IMR-90 (cell line): ENCODE measurements around the gene MAP3K5. TPM values are rescaled to one million over a fixed set of nuclear protein-coding genes. Genes with fewer than 3 reads are reported as not detected.

ENCODE experiments used
- ATAC-seq: fragments of 200-7000 bp; cut with Tn5 transposase; 2 replicates; pipeline ENCODE4 v1.9.1; 2020; ENCODE audit warnings: low read depth, mild to moderate bottlenecking, moderate library complexity
- BruUV-seq: library from RNA; stranded (reverse); fragments of 400-500 nt; replicated peaks from 2 replicates; lab custom pipeline; 2021; lab: Mats Ljungman, UMichigan
- CTCF ChIA-PET: fragments of 300-600 bp; formaldehyde crosslinking; extraction: SDS; loops from one replicate; lab custom pipeline; 2021; ENCODE audit warnings: antibody characterized with exemption; lab: Yijun Ruan, JAX
- POLR2A ChIA-PET: fragments of 300-600 bp; sonication (Branson Sonifier 250); formaldehyde crosslinking; loops from one replicate; lab custom pipeline; 2022; ENCODE audit warnings: antibody characterized with exemption; ENCODE audit not compliant: unreplicated experiment; lab: Charles Lee
- DNase-seq: peaks from one replicate; pipeline ENCODE4 v3.0.0; 2013
- H2AFZ ChIP-seq: replicated peaks from 2 replicates; pipeline ENCODE3; 2013; ENCODE audit warnings: low read length, mild to moderate bottlenecking; ENCODE audit not compliant: poor library complexity
- H2AK5ac ChIP-seq: 2 replicates; pipeline ENCODE4 v1.6.1; 2013; ENCODE audit warnings: low read depth, low read length, inconsistent platforms
- H2AK9ac ChIP-seq: replicated peaks from 2 replicates; pipeline ENCODE3; 2013; ENCODE audit warnings: mild to moderate bottlenecking, low read depth, low read length, moderate library complexity; ENCODE audit not compliant: poor library complexity
- H2BK120ac ChIP-seq: 2 replicates; pipeline ENCODE4 v1.6.1; 2013; ENCODE audit warnings: low read depth, low read length, inconsistent platforms
- H2BK15ac ChIP-seq: 3 replicates; pipeline ENCODE4 v1.6.1; 2013; ENCODE audit warnings: low read depth, low read length, inconsistent platforms
- H2BK20ac ChIP-seq: 2 replicates; pipeline ENCODE4 v1.6.1; 2013; ENCODE audit warnings: low read depth, mild to moderate bottlenecking, inconsistent platforms, low read length, moderate library complexity
- H2BK5ac ChIP-seq: 2 replicates; pipeline ENCODE4 v1.6.1; 2013; ENCODE audit warnings: mild to moderate bottlenecking, low read depth, low read length, inconsistent platforms; ENCODE audit not compliant: poor library complexity, severe bottlenecking
- H3K14ac ChIP-seq: replicated peaks from 2 replicates; pipeline ENCODE4 v1.6.1; 2013; ENCODE audit warnings: low read depth, low read length, inconsistent platforms
- H3K18ac ChIP-seq: 2 replicates; pipeline ENCODE4 v1.6.1; 2013; ENCODE audit warnings: low read depth, low read length, control low read depth
- H3K23ac ChIP-seq: 2 replicates; pipeline ENCODE4 v1.6.1; 2013; ENCODE audit warnings: low read depth, low read length, inconsistent platforms
- H3K27ac ChIP-seq: 2 replicates; pipeline ENCODE4 v1.5.1; 2013; ENCODE audit warnings: mild to moderate bottlenecking, control low read depth, low read length; ENCODE audit not compliant: insufficient read depth
- H3K27me3 ChIP-seq: 2 replicates; pipeline ENCODE4 v1.6.1; 2013; ENCODE audit warnings: low read length; ENCODE audit not compliant: control insufficient read depth, insufficient read depth
- H3K36me3 ChIP-seq: 2 replicates; pipeline ENCODE4 v1.6.1; 2013; ENCODE audit warnings: low read length, mixed read lengths; ENCODE audit not compliant: control insufficient read depth, insufficient read depth
- H3K4ac ChIP-seq: 2 replicates; pipeline ENCODE4 v1.6.1; 2013; ENCODE audit warnings: low read depth, low read length, inconsistent platforms
- H3K4me1 ChIP-seq: 2 replicates; pipeline ENCODE4 v1.6.1; 2013; ENCODE audit warnings: low read length, mixed read lengths; ENCODE audit not compliant: control insufficient read depth, insufficient read depth
- H3K4me2 ChIP-seq: 2 replicates; pipeline ENCODE4 v1.6.1; 2013; ENCODE audit warnings: low read depth, mild to moderate bottlenecking, control low read depth, low read length, moderate library complexity
- H3K4me3 ChIP-seq: 2 replicates; pipeline ENCODE4 v1.5.1; 2013; ENCODE audit warnings: low read depth, mild to moderate bottlenecking, control low read depth, low read length, moderate library complexity; ENCODE audit not compliant: insufficient read depth
- H3K56ac ChIP-seq: 2 replicates; pipeline ENCODE4 v1.6.1; 2013; ENCODE audit warnings: low read length, inconsistent platforms; ENCODE audit not compliant: insufficient read depth; ENCODE audit errors: extremely low read depth
- H3K79me1 ChIP-seq, 2 experiments: 2 replicates each; pipeline ENCODE4 v1.6.1; 2013; ENCODE audit warnings: low read length in 2 of 2, inconsistent platforms in 1 of 2, low read depth in 1 of 2
- H3K9ac ChIP-seq: 2 replicates; pipeline ENCODE4 v1.6.1; 2013; ENCODE audit warnings: low read depth, low read length, control low read depth
- H3K9me1 ChIP-seq: 2 replicates; pipeline ENCODE4 v1.6.1; 2013; ENCODE audit warnings: low read length, inconsistent platforms; ENCODE audit not compliant: insufficient read depth
- H3K9me3 ChIP-seq: 2 replicates; pipeline ENCODE4 v1.6.1; 2013; ENCODE audit warnings: low read length; ENCODE audit not compliant: control insufficient read depth, insufficient read depth
- H4K20me1 ChIP-seq: 2 replicates; pipeline ENCODE4 v1.6.1; 2013; ENCODE audit warnings: low read length, inconsistent platforms; ENCODE audit not compliant: insufficient read depth
- H4K5ac ChIP-seq: 2 replicates; pipeline ENCODE4 v1.6.1; 2013; ENCODE audit warnings: mild to moderate bottlenecking, low read depth, low read length, control low read depth
- H4K8ac ChIP-seq, 2 experiments: 2 replicates each; pipeline ENCODE4 v1.6.1; 2013; ENCODE audit warnings: low read depth in 2 of 2, low read length in 2 of 2, control low read depth in 1 of 2, inconsistent platforms in 1 of 2
- H4K91ac ChIP-seq: 2 replicates; pipeline ENCODE4 v1.6.1; 2013; ENCODE audit warnings: low read depth, low read length, inconsistent platforms; ENCODE audit not compliant: insufficient read depth
- BHLHE40 ChIP-seq: fragments of 150-350 bp; IDR thresholded peaks from 2 replicates; pipeline ENCODE4 v1.6.1; 2016; ENCODE audit warnings: mild to moderate bottlenecking, low read depth, low read length
- CHD1 ChIP-seq: IDR thresholded peaks from 2 replicates; pipeline ENCODE4 v1.6.1; 2012; ENCODE audit warnings: low read depth, low read length, improper control_type of control experiment
- FOS ChIP-seq: fragments of 150-350 bp; IDR thresholded peaks from 2 replicates; pipeline ENCODE4 v1.6.1; 2016; ENCODE audit warnings: low read depth, low read length
- MAZ ChIP-seq: IDR thresholded peaks from 2 replicates; pipeline ENCODE4 v1.6.1; 2012; ENCODE audit warnings: low read depth, mild to moderate bottlenecking, low read length, improper control_type of control experiment, moderate library complexity, borderline replicate concordance
- MXI1 ChIP-seq: IDR thresholded peaks from 2 replicates; pipeline ENCODE4 v1.6.1; 2012; ENCODE audit warnings: low read depth, mild to moderate bottlenecking, low read length, moderate library complexity, borderline replicate concordance
- NFE2L2 ChIP-seq: fragments of 150-350 bp; IDR thresholded peaks from 2 replicates; pipeline ENCODE4 v1.6.1; 2016; ENCODE audit warnings: low read depth, mild to moderate bottlenecking, low read length
- POLR2A ChIP-seq: IDR thresholded peaks from 2 replicates; pipeline ENCODE4 v1.6.1; 2012; ENCODE audit warnings: mild to moderate bottlenecking, low read depth, low read length
- RAD21 ChIP-seq: IDR thresholded peaks from 2 replicates; pipeline ENCODE4 v1.6.1; 2012; ENCODE audit warnings: low read length, improper control_type of control experiment
- RCOR1 ChIP-seq: IDR thresholded peaks from 2 replicates; pipeline ENCODE4 v1.6.1; 2012; ENCODE audit warnings: mild to moderate bottlenecking, low read length, improper control_type of control experiment; ENCODE audit not compliant: insufficient replicate concordance
- RFX5 ChIP-seq: IDR thresholded peaks from 2 replicates; pipeline ENCODE4 v1.8.0; 2012; ENCODE audit warnings: low read depth, mild to moderate bottlenecking, low read length, moderate library complexity
- SMC3 ChIP-seq: fragments of 150-350 bp; IDR thresholded peaks from 2 replicates; pipeline ENCODE4 v1.6.1; 2016; ENCODE audit warnings: low read depth, mild to moderate bottlenecking, antibody characterized with exemption, low read length, moderate library complexity
- WGBS, 2 experiments: methylation state at CpG; one replicate each; pipeline versions ENCODE4 v1.1.5 to v1.1.7; 2013; ENCODE audit warnings: missing lambda C conversion rate in 2 of 2; ENCODE audit not compliant: insufficient read length in 1 of 2; ENCODE audit errors: extremely low coverage in 2 of 2; 5-methylcytosine and 5-hydroxymethylcytosine counted together
- dilution Hi-C: fragments of 300-500 bp; cut with HindIII; formaldehyde crosslinking; loops from one replicate; pipeline ENCODE4 v1.14.3; 2018; ENCODE audit warnings: low sequenced_read_pairs; ENCODE audit not compliant: unreplicated experiment
- in situ Hi-C: fragments of 300-500 bp; cut with MboI; formaldehyde crosslinking; loops from 3 replicates; pipeline ENCODE4 v1.14.3; 2019; ENCODE audit warnings: low sequenced_read_pairs, inconsistent platforms, mixed read lengths
- intact Hi-C: fragments of 100-400 bp; cut with micrococcal nuclease; formaldehyde crosslinking; loops from 2 replicates; pipeline ENCODE4 v1.10.0; 2022
- polyA plus RNA-seq, 3 experiments: library from polyadenylated mRNA; depleted of rRNA; stranded (reverse); fragments of >200 nt; gene quantifications; 2 replicates each; pipeline ENCODE4 v1.2.3, GENCODE V29; 2012; ENCODE audit warnings: low replicate concordance in 1 of 3
- total RNA-seq: library from RNA; depleted of rRNA; stranded (reverse); fragments of >200 nt; gene quantifications from 2 replicates; pipeline ENCODE4 v1.2.3, GENCODE V29; 2012
- TF ChIP-seq, protein P1 (sequence below): fragments of 150-350 bp; IDR thresholded peaks from 2 replicates; pipeline ENCODE4 v1.6.1; 2016; ENCODE audit warnings: low read depth, mild to moderate bottlenecking, low read length, moderate library complexity, borderline replicate concordance
- TF ChIP-seq, protein P2 (sequence below): fragments of 150-350 bp; IDR thresholded peaks from 2 replicates; pipeline ENCODE4 v1.6.1; 2017; ENCODE audit warnings: mild to moderate bottlenecking, antibody characterized with exemption, low read length, low read depth

MAP3K5 gene
- total and polyA plus RNA-seq, 2 of the 4 experiments (the other 2 are of a cell fraction), result 5.4 to 17.6 TPM

DNA sequence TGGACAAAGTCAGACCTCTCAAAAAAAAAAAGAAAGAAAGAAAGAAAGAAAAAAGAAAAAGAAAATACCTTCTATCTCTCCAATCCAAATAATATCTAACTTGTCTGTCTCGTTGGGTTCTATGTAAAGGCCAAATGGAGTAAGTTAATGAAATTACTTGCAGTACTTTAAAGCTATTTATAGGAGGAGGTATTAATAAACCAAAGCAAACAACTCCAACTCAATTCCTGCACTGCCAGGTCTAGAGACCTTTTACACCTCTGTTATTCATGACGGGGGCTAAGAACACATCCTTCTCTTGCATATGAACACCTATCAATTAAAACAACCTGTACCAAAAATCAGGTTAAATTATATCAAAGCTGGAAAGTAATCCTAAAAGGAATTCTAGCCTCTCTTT, 80.6 kb downstream of the MAP3K5 start:
- Histone ChIP-seq H3K79me1 (peaks cover 23 to 60% of the 10 kb centered on the region in 2 experiments), H2AK5ac (no peak overlapping the region), H3K27me3 (no peaks in the 10 kb centered on the region), H3K4ac (no peak overlapping the region), H3K9me1 (peaks cover 21% of the 10 kb centered on the region), H3K9me3 (no peaks in the 10 kb centered on the region), H3K14ac (no peak overlapping the region), H2BK5ac (no peak overlapping the region), H2AFZ (no peak overlapping the region), H3K56ac (no peak overlapping the region), H2BK15ac (no peak overlapping the region), H3K18ac (no peak overlapping the region), H4K20me1 (0 out of 2 replicates have a peak, but pooled peaks cover 7% of the 10 kb centered on the region), H3K27ac (no peak overlapping the region), H3K4me3 (no peak overlapping the region), H4K5ac (no peak overlapping the region), H3K4me1 (peaks cover 2% of the 10 kb centered on the region), H3K9ac (no peak overlapping the region), H2BK20ac (no peak overlapping the region), H2BK120ac (no peak overlapping the region), H3K23ac (no peak overlapping the region), H3K36me3 (peaks cover 4% of the 10 kb centered on the region; the same call in 1 of the 2 replicates), H2AK9ac (no peak overlapping the region), H3K4me2 (no peak overlapping the region), H4K91ac (no peak overlapping the region), H4K8ac (no peak overlapping the region)
- CTCF ChIA-PET, result interaction anchor here (0.7 to 2.0 kb wide), 2 partner anchors 11 to 12 kb away, joined by 4 to 6 read pairs; no protein-coding TSS in a partner anchor
- DNase-seq (no peak), ATAC-seq (no peak)
- no TSS peak for BruUV-seq
- TF ChIP-seq SMC3 (no peak), CHD1 (no peak), MXI1 (no peak), POLR2A (no peak), RCOR1 (no peak), FOS (no peak), BHLHE40 (no peak), RFX5 (no peak), RAD21 (no peak), MAZ (no peak), NFE2L2 (no peak)
- TF ChIP-seq, protein P1, sequence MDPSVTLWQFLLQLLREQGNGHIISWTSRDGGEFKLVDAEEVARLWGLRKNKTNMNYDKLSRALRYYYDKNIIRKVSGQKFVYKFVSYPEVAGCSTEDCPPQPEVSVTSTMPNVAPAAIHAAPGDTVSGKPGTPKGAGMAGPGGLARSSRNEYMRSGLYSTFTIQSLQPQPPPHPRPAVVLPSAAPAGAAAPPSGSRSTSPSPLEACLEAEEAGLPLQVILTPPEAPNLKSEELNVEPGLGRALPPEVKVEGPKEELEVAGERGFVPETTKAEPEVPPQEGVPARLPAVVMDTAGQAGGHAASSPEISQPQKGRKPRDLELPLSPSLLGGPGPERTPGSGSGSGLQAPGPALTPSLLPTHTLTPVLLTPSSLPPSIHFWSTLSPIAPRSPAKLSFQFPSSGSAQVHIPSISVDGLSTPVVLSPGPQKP, result no peak
- TF ChIP-seq, protein P2, sequence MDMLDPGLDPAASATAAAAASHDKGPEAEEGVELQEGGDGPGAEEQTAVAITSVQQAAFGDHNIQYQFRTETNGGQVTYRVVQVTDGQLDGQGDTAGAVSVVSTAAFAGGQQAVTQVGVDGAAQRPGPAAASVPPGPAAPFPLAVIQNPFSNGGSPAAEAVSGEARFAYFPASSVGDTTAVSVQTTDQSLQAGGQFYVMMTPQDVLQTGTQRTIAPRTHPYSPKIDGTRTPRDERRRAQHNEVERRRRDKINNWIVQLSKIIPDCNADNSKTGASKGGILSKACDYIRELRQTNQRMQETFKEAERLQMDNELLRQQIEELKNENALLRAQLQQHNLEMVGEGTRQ, result no peak
- in situ Hi-C loops, result no loop called here
- dilution Hi-C loops, result no loop called here
- POLR2A ChIA-PET, result no interaction called here
- intact Hi-C loops, result no loop called here
- WGBS, 2 experiments, result no CpG with 5 or more reads among the region's 2 CpGs
